DOHH2 (cell line): ENCODE data around the gene CLEC2A.
"Not testable (repeated sequence)": the region's sequence is repeated elsewhere in the genome, so short reads cannot be mapped to it uniquely, and the experiment has no call there.

Experiments used
- H3F3A ChIP-seq: fragments of 200-600 bp; sonication (generic), shearing (Covaris generic); 2 replicates; pipeline ENCODE4 v1.6.0; 2016; ENCODE audit warnings: antibody characterized with exemption, mild to moderate bottlenecking; ENCODE audit not compliant: control insufficient read depth, insufficient read depth
- H3K27ac ChIP-seq: fragments of 200-600 bp; sonication (generic); 2 replicates; pipeline ENCODE4 v1.5.1; 2014; ENCODE audit warnings: low read depth, mild to moderate bottlenecking, low read length, moderate library complexity
- H3K27me3 ChIP-seq: fragments of 200-600 bp; sonication (generic); 2 replicates; pipeline ENCODE4 v1.6.1; 2014; ENCODE audit warnings: mild to moderate bottlenecking, low read length, mixed read lengths; ENCODE audit not compliant: control insufficient read depth
- H3K36me3 ChIP-seq: fragments of 200-600 bp; sonication (generic); 2 replicates; pipeline ENCODE4 v1.6.1; 2014; ENCODE audit warnings: mild to moderate bottlenecking, low read length, moderate library complexity, mixed read lengths; ENCODE audit not compliant: control insufficient read depth
- H3K4me1 ChIP-seq: fragments of 200-600 bp; sonication (generic); 2 replicates; pipeline ENCODE4 v1.6.1; 2014; ENCODE audit warnings: mild to moderate bottlenecking, low read length, mixed read lengths; ENCODE audit not compliant: control insufficient read depth
- H3K4me2 ChIP-seq: fragments of 200-600 bp; sonication (generic); 2 replicates; pipeline ENCODE4 v1.6.0; 2014; ENCODE audit warnings: mild to moderate bottlenecking, low read length, moderate library complexity
- H3K4me3 ChIP-seq: fragments of 200-600 bp; sonication (generic); 2 replicates; pipeline ENCODE4 v1.5.1; 2014; ENCODE audit warnings: mild to moderate bottlenecking, low read length, mixed read lengths
- H3K79me2 ChIP-seq: fragments of 200-600 bp; sonication (generic); 2 replicates; pipeline ENCODE4 v1.6.1; 2014; ENCODE audit warnings: mild to moderate bottlenecking, low read length, mixed read lengths; ENCODE audit not compliant: control insufficient read depth
- H3K9me2 ChIP-seq: fragments of 200-600 bp; sonication (generic); replicated peaks from 2 replicates; pipeline ENCODE4 v1.6.1; 2014; ENCODE audit warnings: mild to moderate bottlenecking, low read length, mixed read lengths; ENCODE audit not compliant: control insufficient read depth
- H3K9me3 ChIP-seq: fragments of 200-600 bp; sonication (generic); 2 replicates; pipeline ENCODE4 v1.6.1; 2014; ENCODE audit warnings: antibody characterized with exemption, low read length, mixed read lengths; ENCODE audit not compliant: control insufficient read depth, insufficient read depth
- H4K20me1 ChIP-seq: fragments of 200-600 bp; sonication (generic); 2 replicates; pipeline ENCODE4 v1.6.0; 2014; ENCODE audit warnings: low read depth, mild to moderate bottlenecking, antibody characterized with exemption, low read length, moderate library complexity; ENCODE audit not compliant: control insufficient read depth, insufficient read depth
- EZH2phosphoT487 ChIP-seq: fragments of 200-600 bp; sonication (generic); IDR thresholded peaks from 2 replicates; pipeline ENCODE4 v1.6.1; 2017; ENCODE audit warnings: borderline replicate concordance, mild to moderate bottlenecking, antibody characterized with exemption, low read length, moderate library complexity, mixed read lengths
- TF ChIP-seq, protein P1 (sequence below): fragments of 200-600 bp; sonication (generic); IDR thresholded peaks from one replicate; pipeline ENCODE4 v1.5.1; 2014; ENCODE audit warnings: antibody characterized with exemption, mild to moderate bottlenecking, low read depth, low read length; ENCODE audit not compliant: poor library complexity, severe bottlenecking

Gene CLEC2A

DNA sequence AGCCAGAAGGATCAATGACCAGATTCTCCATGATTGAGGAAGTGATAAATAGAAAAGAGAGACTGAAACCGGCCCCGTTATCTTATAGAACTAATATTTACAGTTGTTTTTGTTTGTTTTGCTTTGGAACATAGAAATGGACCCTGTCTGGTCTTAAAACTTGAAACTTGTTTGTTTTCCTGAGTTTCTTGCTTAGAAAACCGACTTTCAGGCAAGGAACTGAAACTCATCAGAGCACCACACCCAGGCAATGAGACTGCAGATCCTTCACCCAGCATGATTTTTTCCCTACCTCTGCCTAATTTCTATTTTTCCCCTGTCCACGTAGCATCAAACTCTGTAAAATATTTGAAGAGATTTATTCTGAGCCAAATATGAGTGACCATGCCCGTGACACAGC, 28.4 kb upstream of the CLEC2A start:
- Histone ChIP-seq H3K4me2 (no peak overlapping the region), H3K4me3 (no peak overlapping the region), H3K79me2 (no peaks in the 10 kb centered on the region), H3K4me1 (no peaks in the 10 kb centered on the region), H3K27ac (no peak overlapping the region), H3K9me2 (no peaks in the 10 kb centered on the region), H3K27me3 (0 out of 2 replicates have a peak, but pooled peaks cover 2% of the 10 kb centered on the region), H3K9me3 (no peaks in the 10 kb centered on the region), H4K20me1 (no peaks in the 10 kb centered on the region), H3K36me3 (no peaks in the 10 kb centered on the region), H3F3A (no peaks in the 10 kb centered on the region)
- TF ChIP-seq, protein P1, sequence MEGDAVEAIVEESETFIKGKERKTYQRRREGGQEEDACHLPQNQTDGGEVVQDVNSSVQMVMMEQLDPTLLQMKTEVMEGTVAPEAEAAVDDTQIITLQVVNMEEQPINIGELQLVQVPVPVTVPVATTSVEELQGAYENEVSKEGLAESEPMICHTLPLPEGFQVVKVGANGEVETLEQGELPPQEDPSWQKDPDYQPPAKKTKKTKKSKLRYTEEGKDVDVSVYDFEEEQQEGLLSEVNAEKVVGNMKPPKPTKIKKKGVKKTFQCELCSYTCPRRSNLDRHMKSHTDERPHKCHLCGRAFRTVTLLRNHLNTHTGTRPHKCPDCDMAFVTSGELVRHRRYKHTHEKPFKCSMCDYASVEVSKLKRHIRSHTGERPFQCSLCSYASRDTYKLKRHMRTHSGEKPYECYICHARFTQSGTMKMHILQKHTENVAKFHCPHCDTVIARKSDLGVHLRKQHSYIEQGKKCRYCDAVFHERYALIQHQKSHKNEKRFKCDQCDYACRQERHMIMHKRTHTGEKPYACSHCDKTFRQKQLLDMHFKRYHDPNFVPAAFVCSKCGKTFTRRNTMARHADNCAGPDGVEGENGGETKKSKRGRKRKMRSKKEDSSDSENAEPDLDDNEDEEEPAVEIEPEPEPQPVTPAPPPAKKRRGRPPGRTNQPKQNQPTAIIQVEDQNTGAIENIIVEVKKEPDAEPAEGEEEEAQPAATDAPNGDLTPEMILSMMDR, result no peak
- TF ChIP-seq EZH2phosphoT487, result no peak

DNA sequence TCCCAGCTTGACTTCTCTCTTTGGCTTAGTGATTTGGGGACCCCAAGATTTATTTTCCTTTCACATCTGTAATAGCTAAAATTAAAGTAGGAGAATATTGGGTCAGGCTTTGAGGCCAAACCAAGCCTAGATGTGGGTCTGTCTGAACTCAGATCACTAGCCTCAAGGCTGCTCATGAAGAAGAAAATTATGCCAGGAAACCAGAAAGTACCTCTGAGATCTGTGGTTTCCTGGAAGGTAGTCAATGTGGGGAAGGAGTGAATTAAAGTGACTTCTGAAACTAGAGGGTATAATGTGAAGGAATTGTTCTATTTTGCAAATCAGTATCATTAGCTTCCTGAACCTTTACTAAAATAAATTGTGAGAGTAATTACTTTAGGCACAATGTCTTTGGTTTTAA, 25.7 kb upstream of the CLEC2A start:
- Histone ChIP-seq H3K27ac (no peak overlapping the region), H3K4me3 (no peak overlapping the region), H3K27me3 (0 out of 2 replicates have a peak, but pooled peaks cover 2% of the 10 kb centered on the region), H3K9me3 (no peaks in the 10 kb centered on the region), H3K4me2 (no peak overlapping the region), H3K79me2 (no peaks in the 10 kb centered on the region), H4K20me1 (no peaks in the 10 kb centered on the region), H3K9me2 (no peaks in the 10 kb centered on the region), H3K36me3 (no peaks in the 10 kb centered on the region), H3K4me1 (no peaks in the 10 kb centered on the region), H3F3A (no peaks in the 10 kb centered on the region)
- TF ChIP-seq, protein P1, result no peak

DNA sequence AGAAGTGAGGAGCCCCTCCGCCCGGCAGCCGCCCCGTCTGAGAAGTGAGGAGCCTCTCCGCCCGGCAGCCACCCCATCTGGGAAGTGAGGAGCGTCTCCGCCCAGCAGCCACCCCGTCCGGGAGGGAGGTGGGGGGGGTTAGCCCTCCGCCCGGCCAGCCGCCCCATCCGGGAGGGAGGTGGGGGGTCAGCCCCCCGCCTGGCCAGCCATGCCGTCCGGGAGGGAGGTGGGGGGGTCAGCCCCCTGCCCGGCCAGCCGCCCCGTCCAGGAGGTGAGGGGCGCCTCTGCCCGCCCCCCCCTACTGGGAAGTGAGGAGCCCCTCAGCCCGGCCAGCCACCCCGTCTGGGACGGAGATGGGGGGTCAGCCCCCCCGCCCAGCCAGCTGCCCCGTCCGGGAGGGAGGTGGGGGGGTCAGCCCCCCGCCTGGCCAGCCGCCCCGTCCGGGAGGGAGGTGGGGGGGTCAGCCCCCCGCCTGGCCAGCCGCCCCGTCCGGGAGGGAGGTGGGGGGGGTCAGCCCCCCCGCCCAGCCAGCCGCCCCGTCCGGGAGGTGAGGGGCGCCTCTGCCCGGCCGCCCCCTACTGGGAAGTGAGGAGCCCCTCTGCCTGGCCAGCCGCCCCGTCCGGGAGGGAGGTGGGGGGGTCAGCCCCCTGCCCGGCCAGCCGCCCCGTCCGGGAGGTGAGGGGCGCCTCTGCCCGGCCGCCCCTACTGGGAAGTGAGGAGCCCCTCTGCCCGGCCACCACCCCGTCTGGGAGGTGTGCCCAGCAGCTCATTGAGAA, 21.0 kb upstream of the CLEC2A start:
- not testable (repeated sequence) for H4K20me1 ChIP-seq, H3K4me3 ChIP-seq, H3K79me2 ChIP-seq, H3K9me3 ChIP-seq, H3K36me3 ChIP-seq, H3K4me2 ChIP-seq, H3F3A ChIP-seq, H3K27ac ChIP-seq, H3K9me2 ChIP-seq, H3K4me1 ChIP-seq
- H3K27me3 ChIP-seq, result peaks cover 13% of the 10 kb centered on the region

DNA sequence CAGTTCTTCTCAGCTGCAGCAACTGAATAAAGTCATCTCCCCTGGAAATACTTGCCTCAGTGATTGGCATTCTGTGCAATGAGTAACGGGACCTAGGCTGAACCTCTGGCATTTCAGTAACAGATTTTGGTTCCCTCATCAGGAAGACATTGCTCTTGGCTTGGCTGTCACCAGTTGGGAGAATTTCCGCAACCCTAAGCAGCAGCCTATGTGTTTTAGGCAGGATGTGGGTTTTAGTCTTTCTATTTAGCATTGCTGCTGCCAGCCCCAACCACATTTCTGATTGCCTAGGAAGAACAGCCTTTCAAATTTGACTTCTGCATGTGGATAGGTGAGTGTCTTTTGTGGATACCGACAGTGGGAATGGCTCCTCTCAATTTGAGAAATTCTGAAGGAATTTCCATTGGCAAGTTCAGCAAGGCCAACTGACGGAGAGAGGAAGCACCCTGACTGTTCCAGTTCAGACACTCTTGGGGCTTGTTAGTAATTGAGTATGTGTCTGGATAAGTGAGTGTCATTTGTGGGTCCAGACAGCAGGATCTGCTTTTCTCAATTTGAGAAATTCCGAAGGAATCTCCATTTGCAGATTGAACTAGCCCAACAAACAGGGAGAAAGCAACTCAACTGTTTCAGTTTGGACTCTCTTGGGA, 19.0 kb upstream of the CLEC2A start:
- Histone ChIP-seq H3K4me2 (no peak overlapping the region), H4K20me1 (no peaks in the 10 kb centered on the region), H3K4me1 (no peaks in the 10 kb centered on the region), H3K9me2 (no peaks in the 10 kb centered on the region), H3K27me3 (peaks cover 13% of the 10 kb centered on the region), H3K27ac (no peak overlapping the region), H3K79me2 (no peaks in the 10 kb centered on the region), H3F3A (no peaks in the 10 kb centered on the region), H3K4me3 (no peak overlapping the region), H3K36me3 (no peaks in the 10 kb centered on the region), H3K9me3 (no peaks in the 10 kb centered on the region)
- no peak for TF ChIP-seq EZH2phosphoT487
- TF ChIP-seq, protein P1, result no peak
